HG02973 (cell line): ENCODE results near the gene RPL9.
"Not testable (repeated sequence)": the region's sequence is repeated elsewhere in the genome, so short reads cannot be mapped to it uniquely, and the experiment has no call there.

Source experiments
- ATAC-seq: cut with Tn5 transposase; IDR thresholded peaks from one replicate; pipeline ENCODE4 v1.9.1; 2021; ENCODE audit warnings: moderate library complexity; ENCODE audit not compliant: unreplicated experiment

Gene RPL9

DNA sequence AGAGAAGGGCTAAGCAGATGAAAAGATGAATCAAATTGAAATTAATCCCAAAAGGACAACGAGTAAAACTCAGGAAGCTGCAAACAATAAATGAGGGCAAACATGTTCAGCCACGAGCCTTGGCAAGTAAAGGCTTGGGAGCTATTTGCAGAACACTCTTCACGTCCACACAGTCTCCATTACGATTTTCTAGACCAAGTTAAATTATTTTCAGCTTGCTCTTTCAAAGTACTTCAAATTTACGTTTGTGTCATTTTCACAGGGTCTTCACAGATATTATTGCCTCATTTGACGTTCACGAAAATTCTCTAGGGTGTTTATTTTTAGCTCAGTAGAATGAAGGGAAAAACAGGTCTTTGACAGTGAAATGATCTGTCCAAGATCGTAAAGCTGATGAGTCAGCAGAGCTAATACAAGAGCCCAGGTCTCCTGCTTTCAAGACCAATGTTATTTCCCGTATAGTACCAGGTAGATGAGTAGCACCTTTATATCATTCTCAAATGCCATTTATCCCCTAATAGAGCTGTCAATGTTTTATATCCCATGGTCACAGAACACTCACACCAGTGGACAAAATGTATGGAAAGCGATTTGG, 31.1 kb downstream of the RPL9 start:
- ATAC-seq = no peak

DNA sequence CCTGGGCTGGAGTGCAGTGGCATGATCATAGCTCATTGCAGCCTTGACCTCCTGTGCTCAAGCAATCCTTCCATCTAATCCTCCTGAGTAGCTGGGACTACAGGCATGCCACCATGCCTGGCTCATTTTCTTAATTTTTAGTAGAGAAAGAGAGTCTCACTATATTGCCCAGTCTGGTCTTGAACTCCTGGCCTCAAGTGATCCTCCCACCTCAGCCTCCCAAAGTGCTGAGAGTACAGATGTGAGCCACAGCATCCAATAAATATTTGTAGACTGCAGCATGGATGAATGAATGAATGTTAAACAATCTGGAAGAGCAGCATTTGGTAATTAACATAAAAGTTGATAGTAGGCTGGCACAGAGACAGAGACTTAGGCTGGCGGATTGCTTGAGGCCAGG, 32.0 kb downstream of the RPL9 start:
- no peak for ATAC-seq

GRCh38 chr4:39425297-39425696, 33.4 kb downstream of the RPL9 start:
- not testable (repeated sequence) for ATAC-seq

DNA sequence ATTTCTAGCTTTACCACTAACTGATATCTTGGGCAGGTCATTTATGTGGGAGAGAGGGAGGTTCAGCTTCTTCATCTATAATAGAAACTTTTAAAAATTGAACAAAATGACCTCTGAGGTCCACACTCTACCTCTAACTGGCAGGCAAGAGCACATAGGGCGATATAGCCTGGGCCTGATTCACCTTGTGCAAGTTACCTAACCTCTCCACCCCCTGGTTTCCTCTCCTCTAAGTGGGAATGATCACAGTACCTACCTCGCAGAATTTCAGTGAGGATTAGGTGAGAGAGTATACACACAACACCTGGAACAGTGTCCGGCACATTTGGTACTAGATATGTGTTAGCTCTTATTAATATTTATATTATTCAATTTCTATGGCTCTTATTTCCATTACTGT, 36.5 kb downstream of the RPL9 start:
- ATAC-seq = no peak

GRCh38 chr4:39415678-39416283, 42.9 kb downstream of the RPL9 start:
- ATAC-seq = no peak

GRCh38 chr4:39411561-39411960, 47.2 kb downstream of the RPL9 start:
- not testable (repeated sequence) for ATAC-seq

DNA sequence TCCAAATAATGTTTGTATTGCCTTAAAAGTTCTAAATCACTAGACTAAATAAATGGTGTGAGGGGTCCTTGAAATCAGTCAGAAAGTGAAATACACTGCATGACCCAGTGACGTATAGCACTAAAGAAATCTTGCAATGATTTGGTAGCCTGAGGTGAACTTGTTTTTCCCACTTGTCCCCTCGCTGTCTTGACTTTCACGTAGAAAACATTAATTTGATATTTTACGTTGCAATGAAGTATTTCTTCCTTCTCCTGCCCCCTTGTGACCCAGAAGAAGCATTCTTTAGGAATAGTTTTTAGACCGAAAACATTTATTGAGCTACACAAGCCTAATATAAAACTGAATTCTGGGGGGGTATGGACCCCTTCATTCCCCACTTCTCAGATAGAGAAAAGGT, 48.3 kb downstream of the RPL9 start:
- no peak for ATAC-seq

DNA sequence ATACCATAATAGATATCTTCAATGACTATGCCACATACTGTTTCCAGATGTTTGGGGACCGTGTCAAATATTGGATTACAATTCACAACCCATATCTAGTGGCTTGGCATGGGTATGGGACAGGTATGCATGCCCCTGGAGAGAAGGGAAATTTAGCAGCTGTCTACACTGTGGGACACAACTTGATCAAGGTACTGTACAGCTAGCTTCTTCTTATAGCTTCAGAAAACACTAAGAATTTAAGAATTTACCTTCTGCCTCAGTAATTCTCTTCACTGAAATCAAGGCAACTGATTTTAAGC, 51.2 kb downstream of the RPL9 start:
- ATAC-seq = no peak

DNA sequence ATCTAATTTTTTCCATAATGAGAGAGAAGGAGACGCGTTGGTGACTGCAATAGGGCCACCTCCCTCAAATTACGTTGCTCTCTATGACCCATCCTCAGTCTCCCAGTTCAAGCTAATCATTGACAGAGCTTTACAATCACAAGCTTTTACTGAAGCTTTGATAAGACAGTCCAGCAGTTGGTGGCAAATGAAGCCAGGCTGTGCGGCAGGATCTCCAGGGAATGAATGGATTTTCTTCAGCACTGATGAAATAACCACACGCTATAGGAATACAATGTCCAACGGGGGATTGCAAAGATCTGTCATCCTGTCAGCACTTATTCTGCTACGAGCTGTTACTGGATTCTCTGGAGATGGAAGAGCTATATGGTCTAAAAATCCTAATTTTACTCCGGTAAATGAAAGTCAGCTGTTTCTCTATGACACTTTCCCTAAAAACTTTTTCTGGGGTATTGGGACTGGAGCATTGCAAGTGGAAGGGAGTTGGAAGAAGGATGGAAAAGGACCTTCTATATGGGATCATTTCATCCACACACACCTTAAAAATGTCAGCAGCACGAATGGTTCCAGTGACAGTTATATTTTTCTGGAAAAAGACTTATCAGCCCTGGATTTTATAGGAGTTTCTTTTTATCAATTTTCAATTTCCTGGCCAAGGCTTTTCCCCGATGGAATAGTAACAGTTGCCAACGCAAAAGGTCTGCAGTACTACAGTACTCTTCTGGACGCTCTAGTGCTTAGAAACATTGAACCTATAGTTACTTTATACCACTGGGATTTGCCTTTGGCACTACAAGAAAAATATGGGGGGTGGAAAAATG, 51.7 kb downstream of the RPL9 start, which contains the start of gene KLB:
KLB (plus strand) TSS at position 168 of the 821 bp plus-strand sequence; CDS start at position 188, 20 bp downstream.
- no peak for ATAC-seq
